ENCODE data around the gene TNFAIP1.

TNFAIP1 gene

DNA sequence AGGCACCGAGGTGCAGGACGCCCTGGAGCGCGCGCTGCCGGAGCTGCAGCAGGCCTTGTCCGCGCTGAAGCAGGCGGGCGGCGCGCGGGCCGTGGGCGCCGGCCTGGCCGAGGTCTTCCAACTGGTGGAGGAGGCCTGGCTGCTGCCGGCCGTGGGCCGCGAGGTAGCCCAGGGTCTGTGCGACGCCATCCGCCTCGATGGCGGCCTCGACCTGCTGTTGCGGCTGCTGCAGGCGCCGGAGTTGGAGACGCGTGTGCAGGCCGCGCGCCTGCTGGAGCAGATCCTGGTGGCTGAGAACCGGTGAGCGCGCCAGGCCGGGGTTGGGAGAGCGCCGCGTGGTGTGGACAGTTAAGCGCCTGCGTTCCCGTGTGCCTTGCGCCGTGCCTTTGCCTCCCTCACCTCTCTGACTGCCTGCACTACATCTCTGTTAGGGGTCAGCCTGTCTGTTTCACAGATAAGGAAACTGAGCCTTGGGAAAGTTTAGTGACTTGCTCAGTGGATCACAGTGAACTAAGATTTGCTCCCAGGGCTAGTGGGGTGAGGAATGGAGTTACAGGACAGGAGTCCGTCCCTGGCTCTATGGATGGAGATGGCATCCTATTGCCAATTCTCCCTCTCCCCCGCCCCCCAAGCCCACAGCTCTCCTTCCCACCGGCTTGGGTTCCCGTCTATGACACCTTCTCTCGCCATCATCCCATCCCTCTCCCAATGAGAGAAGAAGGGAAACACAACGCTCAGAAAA lies 36.8 kb downstream of the TNFAIP1 start:
- no peak for DNase-seq

DNA sequence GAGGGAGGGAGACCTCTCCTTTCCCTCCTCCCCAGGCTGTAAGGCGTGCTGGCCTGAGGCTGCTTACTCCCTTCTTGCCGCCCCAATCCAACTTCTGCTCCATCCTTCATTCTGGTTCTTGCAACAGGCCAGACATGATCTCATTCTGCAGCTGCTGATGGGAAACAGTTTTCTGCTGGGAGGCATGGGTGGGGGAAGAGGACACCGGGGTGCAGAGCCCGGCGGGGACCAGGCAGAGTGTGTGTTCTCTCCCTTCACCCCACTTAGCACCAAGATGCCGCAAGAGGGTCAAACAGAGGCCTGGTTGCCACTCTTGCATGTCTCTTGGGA lies 37.3 kb downstream of the TNFAIP1 start:
- no peak for DNase-seq

DNA sequence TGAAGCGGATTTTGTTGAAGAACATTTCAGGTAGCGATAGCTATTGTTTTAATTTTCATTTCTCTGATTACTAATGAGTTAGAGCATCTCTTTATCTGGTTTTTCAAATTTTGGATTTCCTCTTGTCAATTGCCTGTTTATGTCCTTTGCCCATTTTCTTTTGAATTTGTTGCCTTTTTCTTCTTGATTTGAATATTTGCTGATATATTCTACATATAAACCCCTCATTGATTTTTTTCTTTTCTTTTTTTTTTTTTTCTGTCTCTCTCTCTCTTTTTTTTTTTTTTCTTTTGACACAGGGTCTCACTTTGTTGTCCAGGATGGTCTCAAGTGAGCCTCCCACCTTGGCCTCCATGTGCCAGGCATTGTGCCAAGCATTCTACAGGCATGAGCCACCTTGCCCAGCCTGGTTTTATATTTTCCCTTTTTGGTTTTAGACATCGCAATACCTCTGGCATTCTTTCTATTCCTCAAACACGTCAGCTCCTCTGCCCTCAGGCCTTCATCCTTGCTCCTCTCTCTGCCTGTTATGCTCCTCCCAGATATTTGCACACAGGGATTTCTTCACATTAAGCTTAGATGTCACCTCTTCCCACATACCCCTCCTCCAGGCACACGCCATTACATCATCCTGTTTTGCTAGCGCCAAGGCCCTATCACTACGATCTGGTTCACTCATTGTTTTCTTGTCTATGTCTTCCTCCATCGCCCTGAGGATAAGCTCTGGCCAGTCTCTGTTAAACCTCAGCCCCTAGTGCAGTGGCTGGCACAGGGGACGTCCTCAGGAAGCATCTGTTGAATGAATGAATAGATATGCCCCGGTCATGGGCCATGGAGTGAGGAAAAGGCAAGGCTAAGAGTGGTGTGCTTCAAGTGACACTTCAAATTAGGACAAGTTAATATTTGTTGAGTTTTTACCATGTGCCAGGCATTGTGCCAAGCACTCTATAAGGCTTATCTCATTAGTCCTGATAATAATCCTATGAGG lies 44.5 kb downstream of the TNFAIP1 start:
- no peak for DNase-seq

DNA sequence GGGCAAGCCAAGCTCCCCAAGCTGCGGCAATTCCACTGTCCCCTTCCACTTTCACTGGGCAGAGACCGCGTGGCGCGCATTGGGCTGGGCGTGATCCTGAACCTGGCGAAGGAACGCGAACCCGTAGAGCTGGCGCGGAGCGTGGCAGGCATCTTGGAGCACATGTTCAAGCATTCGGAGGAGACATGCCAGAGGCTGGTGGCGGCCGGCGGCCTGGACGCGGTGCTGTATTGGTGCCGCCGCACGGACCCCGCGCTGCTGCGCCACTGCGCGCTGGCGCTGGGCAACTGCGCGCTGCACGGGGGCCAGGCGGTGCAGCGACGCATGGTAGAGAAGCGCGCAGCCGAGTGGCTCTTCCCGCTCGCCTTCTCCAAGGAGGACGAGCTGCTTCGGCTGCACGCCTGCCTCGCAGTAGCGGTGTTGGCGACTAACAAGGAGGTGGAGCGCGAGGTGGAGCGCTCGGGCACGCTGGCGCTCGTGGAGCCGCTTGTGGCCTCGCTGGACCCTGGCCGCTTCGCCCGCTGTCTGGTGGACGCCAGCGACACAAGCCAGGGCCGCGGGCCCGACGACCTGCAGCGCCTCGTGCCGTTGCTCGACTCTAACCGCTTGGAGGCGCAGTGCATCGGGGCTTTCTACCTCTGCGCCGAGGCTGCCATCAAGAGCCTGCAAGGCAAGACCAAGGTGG lies 45.7 kb downstream of the TNFAIP1 start:
- no peak for DNase-seq

DNA sequence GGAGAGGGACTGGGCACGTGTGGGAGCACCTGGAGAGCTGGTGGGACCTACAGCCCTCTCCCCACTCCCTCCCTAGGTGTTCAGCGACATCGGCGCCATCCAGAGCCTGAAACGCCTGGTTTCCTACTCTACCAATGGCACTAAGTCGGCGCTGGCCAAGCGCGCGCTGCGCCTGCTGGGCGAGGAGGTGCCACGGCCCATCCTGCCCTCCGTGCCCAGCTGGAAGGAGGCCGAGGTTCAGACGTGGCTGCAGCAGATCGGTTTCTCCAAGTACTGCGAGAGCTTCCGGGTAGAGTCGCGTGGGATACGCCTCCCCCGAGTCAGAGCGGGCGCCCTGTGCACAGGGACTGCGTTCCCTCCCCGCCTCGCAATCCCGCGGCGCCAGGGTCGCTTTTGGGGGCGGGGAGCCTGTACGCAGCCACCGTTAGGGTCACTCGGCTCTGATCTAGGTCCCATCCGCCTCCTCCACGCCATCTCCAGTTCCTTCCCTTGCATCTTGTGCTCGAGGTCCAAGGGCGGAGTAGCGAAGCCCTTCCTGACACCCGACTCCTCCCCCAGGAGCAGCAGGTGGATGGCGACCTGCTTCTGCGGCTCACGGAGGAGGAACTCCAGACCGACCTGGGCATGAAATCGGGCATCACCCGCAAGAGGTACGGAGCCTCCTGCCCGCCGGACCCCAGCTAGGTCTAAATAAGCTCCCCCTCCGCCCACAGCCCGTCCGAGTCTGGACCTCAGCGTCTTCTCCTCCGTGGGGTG lies 48.9 kb downstream of the TNFAIP1 start:
- peak; percentile 85 for DNase-seq

DNA sequence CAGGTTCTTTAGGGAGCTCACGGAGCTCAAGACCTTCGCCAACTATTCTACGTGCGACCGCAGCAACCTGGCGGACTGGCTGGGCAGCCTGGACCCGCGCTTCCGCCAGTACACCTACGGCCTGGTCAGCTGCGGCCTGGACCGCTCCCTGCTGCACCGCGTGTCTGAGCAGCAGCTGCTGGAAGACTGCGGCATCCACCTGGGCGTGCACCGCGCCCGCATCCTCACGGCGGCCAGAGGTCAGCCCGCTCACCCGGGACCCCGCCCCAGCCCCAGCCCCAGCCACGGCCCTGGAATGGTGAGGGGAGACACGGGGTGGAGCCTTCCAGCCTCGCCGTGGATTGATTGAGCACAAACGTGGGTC lies 49.5 kb downstream of the TNFAIP1 start:
- DNase-seq, result no peak

DNA sequence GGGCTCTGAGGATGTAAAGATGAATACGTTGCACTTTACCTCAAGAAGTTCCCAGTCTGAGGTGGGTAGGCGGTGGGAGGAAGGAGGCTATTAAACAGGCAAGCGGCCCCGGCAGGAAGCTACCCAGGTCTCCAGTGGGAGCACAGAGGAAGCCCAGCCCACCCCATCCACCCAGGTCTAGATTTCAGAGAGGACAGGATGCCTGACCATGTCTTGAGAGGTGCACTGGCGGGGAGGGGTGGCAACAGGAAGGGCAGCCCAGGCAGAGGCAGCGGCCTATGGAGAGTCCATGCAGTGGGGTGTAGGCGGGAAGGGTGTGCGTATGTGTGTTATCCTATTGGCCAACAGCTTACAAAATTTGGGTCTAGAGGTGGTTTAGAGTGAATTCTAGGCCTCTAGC lies 49.8 kb downstream of the TNFAIP1 start:
- no peak for DNase-seq

DNA sequence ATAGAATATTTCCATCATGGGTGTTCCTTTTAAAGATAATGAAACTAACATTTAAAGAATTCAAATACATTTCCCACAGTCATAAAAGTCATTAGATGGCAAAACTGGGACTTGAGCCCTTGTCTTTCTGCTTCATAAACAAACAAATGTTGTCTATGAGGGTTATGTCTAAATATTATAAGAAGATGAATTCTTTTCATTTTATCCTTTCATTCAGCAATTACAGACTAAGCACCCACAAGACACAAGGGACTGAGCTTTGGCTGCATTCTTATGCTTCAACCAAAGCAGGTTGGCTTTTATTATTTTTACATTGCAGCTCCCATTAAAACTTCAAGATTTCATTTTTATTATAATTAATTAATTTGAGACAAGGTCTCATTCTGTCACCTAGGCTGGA lies 50.8 kb downstream of the TNFAIP1 start:
- DNase-seq, result no peak

DNA sequence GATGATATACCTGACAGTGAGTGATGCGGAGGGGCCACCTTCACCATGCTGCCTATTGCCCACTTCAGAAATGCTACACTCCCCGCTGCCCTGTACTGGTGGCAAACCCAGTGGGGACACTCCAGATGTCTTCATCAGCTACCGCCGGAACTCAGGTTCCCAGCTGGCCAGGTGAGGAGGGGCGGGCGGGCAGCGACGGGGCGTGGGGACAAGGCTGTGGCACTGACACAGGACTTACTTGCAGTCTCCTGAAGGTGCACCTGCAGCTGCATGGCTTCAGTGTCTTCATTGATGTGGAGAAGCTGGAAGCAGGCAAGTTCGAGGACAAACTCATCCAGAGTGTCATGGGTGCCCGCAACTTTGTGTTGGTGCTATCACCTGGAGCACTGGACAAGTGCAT lies 52.5 kb downstream of the TNFAIP1 start:
- DNase-seq, result no peak

DNA sequence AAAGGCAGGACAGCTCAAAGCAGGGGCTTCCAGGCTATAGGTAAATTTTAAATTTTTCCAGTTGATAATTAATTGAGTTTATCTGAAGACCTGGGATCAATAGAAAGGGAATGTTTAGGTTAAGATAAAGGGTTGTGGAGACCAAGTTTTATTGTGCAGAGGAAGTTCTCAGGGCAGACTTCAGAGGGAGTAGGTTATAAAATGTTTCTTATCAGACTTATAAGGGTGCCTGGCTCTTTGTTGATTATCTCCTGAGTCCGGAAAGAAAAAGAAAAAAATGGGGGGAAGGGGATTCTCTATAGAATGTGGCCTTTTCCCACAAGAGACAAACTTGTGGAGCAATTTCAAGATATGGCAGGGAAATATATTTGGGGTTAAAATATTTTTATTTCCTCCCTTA lies 54.6 kb downstream of the TNFAIP1 start:
- DNase-seq, result no peak

DNA sequence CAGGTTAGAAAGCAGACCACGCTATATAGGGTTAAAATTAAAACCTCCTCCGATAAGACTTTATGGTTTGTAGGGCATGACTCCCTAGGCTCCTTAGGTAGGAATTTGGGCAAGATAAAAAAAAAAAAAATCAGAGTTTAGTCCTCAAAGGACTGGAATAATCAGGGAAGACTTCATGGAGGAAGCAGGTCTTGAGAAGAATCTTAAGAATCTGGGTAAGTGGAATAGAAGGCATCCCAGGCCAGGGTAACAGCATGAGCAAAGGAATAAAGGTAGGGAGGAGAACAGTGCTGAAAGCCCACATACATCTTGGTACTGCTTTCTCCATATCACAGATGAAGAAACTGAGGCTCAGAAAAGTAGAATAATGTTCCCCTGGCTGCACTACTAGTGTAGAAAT lies 55.0 kb downstream of the TNFAIP1 start:
- no peak for DNase-seq

DNA sequence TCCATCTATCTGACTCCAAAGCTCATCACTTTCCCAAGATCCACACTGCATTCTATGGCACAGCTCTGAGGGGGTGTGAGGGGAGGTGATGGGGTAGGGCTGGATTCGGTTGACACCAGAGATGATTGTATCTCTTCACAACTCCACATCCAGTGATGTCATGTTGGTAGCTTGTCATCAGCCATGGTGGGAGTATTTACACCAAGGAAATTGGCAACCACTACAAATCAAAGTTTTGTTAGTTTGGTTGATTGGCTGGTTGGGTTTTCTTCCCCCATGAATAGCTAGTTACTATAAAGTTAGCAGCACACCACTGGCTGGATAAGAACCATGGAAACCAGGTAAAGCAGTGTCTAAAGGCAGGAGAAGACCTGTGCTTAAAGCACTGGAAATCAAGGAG lies 55.4 kb downstream of the TNFAIP1 start:
- DNase-seq, result no peak

DNA sequence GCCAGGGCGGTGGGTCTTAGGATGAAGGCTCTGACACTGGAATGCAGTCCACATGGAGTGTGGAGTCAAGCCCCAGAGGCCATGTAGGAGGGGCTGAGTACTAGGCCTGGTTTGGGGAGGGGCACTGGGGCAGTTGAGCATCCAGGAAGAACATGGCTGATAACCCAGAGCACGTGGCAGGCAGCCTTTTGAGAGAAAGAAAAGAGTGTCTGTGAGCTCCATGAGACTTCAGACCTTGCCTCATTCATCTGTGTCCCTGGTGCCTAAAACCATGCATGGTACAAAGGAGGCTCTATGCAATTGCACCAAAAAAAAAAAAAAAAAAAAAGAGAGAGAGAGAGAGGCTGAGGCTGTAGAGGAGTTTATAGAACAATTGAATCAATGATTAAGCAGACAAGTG lies 55.8 kb downstream of the TNFAIP1 start:
- no peak for DNase-seq

DNA sequence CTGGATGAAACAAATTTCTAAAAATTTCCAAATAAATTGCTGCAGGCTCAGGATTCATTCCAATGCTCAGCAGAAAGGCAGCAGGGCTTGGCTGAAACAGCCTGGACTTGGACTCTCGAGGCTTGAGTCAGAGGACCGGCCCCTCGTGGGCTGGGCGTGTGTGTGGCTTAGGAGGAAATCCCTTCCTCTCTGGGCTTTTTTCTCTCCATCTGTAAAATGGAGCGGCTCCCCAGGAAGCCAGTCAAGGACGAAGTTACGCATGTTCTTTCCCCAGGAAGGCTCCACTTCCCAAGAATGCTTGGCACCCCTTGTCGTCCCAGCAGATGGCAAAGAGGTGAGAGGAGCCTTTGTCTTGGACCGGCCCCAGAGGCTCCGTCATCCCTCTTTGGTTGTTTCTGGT lies 56.9 kb downstream of the TNFAIP1 start:
- DNase-seq, result no peak

DNA sequence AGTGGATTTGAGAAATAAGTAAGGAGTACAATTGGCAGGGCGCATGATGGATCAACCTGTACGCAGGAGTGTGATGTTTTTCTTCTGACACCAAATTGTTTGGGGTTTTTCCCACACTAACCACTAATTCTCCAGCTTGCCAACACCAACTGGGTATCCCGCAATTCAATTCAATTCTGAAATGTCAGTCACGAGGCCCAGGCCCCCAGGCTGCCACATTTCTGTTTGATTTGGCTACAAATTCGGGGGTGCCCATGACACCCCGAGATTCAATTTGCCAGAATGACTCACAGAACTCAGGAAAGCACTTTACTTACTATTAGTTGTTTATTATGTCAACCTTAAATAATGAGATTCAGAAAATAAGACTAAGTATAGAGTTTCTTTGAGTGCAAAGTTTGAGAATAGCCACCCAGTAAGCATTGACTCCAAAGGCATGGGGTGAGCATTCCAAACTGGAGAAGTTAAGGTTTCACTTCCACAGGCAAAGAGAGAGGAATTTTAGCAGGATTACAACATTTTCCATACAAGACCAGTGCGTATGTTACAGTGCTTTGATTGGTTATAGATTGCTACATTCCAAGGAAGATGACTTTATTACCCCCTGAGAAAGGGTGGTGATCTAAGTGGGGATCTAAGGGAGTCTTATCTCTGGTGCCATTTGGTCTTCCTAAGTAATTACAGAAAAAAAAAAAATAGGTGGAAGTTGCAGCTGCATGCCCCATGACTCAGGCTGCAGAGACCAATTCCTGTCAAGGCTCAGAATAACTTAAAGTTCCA lies 59.0 kb downstream of the TNFAIP1 start:
- DNase-seq, result no peak

DNA sequence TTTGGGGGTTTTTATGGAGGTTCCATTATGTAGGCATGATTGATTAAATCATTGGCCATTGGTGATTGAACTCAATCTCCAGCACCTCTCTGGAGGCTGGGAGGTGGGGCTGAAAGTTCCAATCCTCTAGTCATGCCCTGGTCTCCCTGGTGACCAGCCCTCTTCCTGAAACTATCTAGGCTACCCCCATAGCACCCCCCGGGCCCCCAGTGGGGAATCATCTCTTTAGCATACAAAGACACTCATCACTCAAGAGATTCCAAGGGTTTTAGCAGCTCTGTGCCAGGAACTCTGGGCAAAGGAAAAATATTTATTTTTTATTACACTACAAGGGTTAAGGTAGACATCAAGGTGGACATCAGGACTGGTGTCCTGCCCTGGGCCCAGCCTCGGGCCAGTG lies 59.9 kb downstream of the TNFAIP1 start:
- DNase-seq, result no peak

DNA sequence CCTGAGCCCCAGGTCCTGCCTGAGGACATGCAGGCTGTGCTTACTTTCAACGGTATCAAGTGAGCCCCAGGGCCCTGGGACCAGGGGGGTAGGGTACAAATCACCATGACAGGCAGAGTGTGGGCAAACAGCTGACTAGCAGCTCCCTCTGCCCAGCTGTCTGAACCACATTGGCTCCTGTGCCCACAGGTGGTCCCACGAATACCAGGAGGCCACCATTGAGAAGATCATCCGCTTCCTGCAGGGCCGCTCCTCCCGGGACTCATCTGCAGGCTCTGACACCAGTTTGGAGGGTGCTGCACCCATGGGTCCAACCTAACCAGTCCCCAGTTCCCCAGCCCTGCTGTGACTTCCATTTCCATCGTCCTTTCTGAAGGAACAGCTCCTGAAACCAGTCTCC lies 60.4 kb downstream of the TNFAIP1 start:
- DNase-seq, result no peak
